NCI-H187 (cell line): Measurements from ENCODE around the gene C2CD4B.

ENCODE experiments used
- DNase-seq, 2 experiments: peaks; one replicate each; lab custom pipeline; 2025; lab: John Stamatoyannopoulos, UW

C2CD4B gene

DNA sequence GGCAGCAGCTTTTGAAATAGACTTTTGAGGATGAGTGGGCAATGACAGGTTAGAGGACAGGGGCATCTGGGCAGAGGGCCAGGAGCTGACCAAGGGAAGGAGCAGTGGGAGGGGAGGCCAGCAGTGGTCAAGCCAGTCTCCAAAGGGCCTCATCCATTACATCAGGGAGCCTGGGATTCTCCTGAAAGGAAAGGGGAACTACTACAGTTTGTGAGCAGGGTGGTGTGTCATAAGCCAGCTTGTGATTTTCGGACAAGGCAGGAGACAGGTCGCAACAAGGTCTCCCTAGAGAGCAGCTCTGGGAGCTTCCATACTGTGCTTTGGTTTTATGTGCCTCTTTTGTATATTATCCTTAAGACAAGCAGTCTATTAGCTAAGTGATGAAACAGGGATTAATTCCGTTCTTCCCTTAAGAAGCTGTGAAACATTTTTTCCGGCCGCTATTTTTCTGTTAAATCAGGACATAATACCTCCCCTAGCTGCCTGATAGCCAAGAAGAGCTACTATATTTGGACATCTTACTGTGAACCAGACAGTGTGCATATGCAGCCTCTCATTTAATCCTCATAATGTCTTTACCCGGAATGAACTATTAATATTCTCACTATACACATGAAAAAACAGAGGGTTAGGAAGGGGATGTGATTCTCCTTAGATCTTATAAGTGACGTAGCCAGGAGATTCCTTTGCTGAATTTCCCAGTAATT is 46.4 kb downstream of the C2CD4B start:
- no peak for DNase-seq

DNA sequence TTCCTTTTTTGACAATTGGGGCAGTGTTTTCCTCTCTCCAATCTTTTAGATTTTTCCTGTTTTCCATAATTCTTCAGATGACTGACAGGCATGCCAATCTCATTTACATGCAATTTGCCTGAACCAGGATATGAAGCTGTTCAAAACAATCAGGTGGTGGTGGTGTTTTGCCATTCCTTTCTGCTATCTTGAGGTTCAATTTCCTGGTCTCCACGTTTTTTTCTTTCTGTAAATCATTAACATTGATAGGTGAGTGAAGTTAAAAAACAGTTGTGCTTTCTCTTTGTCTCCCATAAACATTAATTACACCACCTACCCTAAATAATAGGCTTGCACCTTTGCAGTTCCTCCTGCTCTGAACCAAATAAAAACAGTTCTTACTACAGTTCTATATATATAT is 49.2 kb downstream of the C2CD4B start:
- no peak for DNase-seq
